Activated T-cell treated with anti-CD3 and anti-CD28 coated beads for 24 hours (primary cell): Measurements from ENCODE around the gene ANKFN1.

Source experiments
- DNase-seq: peaks from one replicate; pipeline ENCODE4 v3.0.0-alpha.2; 2020; ENCODE audit warnings: low read depth

ANKFN1 gene, protein sequence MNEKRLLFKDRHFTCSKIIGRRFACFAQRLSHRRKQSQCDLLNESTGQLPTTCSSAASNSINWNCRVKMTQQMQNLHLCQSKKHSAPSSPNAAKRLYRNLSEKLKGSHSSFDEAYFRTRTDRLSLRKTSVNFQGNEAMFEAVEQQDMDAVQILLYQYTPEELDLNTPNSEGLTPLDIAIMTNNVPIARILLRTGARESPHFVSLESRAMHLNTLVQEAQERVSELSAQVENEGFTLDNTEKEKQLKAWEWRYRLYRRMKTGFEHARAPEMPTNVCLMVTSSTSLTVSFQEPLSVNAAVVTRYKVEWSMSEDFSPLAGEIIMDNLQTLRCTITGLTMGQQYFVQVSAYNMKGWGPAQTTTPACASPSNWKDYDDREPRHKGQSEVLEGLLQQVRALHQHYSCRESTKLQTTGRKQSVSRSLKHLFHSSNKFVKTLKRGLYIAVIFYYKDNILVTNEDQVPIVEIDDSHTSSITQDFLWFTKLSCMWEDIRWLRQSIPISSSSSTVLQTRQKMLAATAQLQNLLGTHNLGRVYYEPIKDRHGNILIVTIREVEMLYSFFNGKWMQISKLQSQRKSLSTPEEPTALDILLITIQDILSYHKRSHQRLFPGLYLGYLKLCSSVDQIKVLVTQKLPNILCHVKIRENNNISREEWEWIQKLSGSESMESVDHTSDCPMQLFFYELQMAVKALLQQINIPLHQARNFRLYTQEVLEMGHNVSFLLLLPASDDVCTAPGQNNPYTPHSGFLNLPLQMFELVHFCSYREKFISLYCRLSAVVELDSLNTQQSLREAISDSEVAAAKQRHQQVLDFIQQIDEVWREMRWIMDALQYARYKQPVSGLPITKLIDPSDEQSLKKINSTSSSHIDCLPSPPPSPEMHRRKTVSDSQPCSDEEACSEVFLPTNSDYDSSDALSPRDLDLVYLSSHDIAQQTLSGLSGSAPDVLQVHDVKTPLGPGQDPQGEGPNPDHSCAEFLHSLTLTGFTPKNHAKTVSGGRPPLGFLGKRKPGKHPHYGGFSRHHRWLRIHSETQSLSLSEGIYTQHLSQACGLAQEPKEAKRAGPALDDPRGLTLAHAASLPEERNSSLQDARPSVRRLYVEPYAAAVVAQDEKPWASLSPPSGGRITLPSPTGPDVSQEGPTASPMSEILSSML

DNA sequence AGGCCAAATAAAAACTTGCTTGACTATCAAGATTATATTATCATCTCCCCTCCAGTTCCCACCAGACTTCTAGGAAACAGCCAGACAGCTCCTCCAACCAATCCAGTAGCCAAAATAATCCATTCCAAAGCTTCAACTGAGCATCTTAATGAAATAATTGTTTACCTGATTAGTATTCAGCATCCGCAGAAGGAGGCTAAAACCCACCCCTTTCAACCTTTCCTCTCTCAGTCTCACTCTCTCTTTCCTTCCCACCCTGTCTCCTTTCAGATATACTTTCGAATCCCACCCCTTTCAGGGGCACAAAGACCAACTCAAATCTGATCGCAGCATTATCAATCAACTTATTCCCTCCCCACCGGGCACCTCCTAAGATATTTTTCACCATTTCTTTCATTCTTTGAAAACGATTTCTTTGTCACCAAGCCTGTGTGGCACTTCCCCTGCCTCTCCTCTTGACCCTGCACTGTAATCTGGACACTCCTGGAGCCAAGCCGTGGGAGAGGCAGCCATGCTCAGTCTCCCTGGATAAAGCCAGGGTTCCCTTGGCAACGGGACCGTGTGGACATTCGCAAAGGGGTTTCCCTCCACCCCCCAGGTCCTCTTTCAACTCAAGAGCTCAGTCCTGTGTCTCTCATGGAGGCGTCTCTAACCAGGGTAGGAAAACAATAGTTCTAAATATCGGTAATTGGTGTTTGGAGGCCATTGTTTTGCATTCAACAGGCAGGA lies at the start of gene ANKFN1:
Gene ANKFN1 (plus strand): TSS at position 602 of the 729 bp plus-strand sequence. CDS start 59,193 bp downstream, outside the sequence.
- DNase-seq, result no peak

DNA sequence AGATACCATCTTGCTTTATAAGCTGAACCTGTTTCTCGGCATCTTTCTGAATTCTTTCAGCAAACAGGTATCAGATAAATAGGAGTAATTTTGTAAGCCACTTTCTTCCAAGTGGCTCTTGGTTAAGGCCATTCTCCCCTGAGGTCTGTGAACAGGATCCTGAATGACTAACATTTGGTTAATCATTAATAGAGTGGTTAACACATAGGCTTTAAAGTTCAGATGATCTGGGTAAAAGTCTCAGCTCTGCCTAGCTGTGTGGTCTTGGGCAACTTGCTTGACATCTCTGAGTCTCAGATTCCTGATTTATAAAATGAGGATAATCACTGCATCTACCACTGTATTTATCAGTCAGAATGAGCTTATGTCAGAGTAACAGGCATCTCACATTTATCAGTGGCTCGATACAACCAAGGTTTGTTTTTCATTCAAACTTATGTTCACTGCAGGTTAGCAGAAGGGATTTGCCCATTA lies 44.4 kb upstream of the ANKFN1 start:
- DNase-seq, result no peak

DNA sequence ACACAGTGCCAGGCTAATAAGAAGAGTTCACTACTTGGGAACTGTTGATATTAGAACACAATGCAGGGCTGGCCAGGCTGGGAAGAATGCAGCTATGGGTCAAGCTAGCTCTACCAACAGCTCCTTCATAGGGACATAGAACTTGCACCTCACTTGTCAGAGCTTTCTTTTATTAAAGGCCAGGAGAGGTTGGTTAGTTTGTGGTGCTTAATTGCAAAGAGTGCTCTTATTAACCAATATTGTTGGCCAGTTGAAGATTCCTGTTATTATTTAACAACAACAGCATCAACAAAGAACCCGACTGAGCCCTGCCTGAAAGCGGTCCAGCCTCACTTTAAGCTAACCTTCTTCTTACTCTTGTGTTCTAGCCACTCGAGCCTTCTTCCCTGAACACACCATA lies 43.4 kb upstream of the ANKFN1 start:
- DNase-seq, result no peak

DNA sequence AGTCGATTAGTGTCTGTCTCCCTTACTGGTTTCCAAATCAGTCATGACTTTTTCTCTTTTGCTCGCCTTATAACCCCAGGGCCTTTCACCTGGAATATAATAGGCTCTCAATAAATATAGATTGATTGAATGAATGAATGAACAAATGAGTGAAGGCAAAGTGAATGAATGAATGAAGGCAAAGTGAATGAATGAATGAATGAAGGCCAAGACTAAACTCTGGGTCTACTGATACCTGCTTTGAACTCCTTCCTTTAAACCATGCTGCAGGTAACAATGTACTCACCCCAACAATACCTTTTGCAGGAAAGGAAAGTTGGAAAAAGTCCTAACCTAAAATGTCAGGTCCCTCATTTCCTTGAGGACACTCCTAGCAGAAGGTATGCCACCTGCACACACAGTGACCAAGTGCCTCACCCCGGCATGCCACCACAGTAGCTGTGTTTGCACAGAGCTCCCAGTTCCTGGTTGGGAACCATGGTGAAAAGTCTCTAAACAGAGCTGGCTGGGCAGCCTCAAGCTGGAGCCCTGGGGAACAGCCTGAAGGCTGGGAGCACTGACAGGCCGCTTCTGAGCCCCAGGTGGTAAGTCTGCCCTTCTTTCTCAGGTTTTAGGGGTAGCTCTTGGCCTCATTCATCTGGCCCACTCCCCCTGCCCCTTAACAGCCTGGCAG lies 42.7 kb upstream of the ANKFN1 start:
- DNase-seq, result no peak

DNA sequence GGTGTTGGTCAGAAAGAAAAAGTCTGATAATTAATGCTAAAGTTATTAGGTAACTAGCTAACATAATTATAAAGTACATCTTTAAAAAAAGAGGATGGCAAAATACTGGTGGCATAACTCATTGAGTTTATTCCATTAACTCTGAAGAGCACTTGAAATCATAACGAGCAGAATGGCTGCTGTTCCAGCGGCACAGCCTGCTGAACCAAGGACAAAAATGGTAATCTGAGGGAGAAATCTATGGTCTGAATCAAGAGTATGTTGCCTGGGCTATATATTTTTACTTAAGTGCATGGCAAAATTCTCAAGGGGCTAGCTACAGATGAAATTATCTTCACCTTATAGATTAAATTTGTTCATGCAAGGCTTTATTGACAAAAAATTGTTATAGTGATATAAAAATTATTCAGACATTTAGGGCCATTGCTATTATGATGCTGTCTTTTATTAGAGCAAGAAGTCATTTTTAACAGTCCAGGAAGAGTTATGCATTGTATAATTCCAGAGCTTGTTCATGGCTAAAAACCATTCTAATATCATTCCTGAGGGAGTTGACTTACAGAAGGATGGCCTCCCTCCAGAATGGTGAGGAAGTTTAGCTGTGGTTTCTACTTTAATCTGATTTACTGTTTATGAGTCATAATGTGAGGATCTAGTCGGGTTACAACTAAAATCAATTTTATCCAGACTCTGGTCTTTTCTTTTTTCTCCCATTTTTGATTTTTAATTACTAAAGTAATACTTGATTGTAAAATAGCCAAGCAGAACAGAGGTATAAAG lies 41.4 kb upstream of the ANKFN1 start:
- no peak for DNase-seq

DNA sequence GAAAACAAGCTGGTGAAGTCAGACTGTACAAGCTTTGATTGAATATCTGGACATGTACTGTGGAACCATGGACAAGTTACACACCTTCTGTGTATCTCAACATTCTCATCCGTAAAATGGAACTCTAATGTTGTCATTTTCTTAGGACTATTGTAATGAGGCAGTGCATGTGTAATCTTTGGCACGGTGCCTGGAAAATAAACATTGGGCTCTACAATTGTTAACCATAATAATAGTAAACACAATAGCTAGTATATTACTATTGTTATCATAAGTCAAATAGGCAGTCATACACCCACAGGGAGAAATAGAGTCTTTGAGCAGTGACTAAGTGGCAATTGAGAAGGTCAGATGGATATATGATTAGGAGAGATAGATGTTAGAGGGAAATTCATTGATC lies 39.8 kb upstream of the ANKFN1 start:
- DNase-seq, result no peak

DNA sequence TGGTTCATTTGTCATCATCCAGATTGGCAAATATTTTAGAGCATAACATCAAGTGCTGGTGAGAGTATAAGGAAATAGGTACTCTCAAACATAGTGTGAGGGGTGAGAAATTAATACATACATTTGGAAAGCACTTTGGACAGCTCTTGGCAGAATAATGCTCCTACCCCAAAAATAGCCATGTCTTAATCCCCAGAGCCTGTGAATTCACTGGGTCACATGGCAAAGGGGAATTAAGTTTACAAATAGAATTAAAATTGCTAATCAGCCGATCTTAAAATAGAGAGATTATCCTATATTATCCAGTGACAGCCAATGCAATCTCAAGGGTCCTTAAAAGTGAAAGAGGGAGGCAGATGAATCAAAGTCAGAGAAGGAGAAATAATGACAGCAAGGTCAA lies 38.8 kb upstream of the ANKFN1 start:
- DNase-seq, result no peak

DNA sequence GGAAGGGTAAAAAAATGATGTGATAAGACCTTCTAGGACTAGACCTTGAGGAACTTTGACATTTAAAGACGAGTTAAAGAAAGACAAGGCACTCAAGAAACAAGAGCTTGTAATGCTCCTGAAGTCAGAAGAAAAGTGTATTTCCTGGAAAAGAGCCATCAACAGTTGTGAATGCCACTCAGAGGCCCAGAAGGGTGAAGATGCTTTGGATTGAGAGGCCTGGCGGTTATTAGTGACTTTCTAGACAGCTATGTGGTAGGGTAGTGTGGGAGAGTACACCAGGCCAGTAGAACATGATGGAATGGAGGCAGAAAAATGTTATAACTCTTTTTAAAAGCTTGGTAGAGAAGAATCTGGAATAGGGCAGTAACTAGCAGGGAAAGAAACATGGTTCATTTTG lies 34.1 kb upstream of the ANKFN1 start:
- DNase-seq, result no peak

DNA sequence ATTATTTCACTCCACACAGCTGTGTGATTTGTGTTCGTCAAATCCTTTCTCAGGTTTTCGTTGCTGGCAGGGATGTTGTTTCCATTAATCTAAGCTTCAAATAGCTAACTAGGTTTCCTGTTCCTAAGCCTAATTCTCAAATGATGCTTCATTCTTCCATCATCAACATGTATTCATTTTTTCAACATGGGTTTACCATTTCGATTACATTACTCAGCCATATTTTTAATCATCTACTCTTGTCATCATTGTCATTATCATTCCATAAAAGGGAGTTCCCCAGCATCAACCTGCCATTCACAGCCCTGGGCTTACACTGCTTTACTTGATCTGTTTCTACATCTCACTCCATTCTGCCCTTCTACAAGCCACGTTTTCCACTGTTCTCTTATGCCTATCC lies 33.3 kb upstream of the ANKFN1 start:
- DNase-seq, result no peak

DNA sequence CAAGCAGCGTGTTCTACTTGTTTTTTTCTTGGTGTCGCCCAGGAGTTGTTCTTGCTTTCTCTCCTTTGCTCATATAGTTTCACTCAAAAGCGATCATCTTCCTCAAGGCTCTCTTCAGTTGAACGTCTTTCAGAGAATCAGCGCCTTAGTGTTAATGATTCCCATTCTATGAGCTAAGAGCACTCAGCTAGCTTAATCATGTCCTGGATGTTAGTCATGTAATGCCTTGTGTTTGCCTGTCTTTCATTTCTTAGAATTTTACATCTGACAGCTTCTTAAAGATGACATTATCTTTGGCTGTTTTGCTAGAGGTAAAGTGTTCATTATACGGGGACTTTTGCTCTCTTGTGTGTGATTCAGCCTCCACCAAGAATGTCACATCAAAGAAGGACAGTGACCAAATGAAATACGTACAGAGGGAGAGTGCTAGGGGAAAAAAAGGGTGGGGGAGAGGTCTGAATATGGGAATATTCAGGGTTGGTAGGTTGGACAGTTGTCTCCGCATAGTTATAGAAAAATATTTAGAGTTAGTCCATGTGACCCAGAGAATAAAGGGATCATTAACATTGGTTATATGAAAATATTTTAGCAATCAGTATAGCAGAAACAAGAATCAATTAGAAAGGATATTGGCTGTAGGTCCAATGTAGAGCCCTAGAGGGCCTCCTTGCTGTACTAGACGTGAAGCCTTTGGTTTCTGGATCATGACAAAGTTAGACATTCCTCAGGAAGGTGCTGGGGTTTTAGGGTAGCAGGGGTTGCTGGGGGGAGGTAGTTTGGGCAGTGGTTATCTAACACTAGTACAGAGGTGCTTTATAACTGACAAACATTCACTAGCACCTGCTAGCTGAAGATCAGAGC lies 31.9 kb upstream of the ANKFN1 start:
- DNase-seq, result no peak

DNA sequence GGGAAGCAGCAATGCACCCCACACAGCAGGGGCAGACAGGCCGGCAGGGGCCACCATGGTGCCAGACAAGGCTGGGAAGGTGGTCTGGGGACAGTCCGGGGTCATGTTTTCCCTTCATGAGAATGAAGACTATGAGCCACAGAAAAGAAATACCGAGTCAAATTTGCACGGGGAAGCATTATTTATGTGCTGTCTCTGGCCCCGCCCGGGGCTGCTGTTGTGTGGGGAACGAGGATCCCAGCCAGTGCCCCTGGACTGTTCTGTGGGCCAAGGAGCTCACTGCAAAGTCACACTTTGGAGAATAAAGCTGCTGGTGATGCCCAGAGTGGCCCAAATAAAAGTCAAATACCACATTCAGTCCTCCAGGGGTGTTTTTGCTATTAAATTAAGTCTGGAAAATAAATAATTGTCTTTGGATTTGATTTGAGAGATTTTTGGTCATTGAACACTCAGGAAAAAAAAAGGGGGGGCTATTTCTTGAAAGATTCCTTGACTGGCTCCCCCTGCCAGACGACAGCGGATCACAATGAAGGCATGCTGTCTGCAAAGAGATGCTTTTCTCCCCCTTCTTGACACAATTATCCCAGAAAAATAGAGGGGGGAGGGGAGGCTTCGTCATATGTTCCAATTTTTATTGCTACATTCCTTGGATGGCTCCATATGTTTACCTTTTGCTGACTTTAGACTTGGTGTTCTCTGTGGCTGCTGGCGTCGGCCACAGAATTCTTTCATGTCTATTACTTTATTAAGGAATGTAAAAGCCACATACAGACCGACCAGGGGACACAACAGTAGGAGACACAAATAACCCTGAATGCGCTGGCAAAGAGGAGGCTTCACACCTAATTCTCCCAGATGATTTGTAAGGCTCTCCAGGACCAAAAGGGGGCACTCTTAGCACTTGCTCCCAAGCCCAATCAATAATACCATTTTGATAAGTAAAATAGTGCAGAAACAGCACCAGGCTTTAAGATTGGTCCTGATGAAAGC lies 27.1 kb upstream of the ANKFN1 start:
- no peak for DNase-seq

DNA sequence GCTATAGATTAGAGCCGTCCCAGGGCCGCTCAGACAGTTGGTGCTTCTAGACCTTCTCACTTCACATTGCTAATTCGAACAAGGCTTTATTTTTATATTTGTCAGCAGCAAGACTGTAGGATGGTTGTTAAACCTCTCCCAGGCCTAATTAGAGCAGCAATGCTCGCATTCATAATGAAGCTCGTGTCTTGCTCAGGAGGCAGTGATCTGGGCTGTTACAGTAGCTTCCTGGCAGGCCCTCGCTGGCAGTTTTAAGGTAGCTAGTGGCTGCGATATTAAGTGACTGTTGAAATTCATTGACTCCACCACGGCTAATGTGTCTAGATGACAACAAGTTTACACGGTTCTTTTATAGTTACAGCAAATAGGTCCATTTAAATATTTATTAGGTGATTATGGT lies 23.2 kb upstream of the ANKFN1 start:
- DNase-seq, result no peak

DNA sequence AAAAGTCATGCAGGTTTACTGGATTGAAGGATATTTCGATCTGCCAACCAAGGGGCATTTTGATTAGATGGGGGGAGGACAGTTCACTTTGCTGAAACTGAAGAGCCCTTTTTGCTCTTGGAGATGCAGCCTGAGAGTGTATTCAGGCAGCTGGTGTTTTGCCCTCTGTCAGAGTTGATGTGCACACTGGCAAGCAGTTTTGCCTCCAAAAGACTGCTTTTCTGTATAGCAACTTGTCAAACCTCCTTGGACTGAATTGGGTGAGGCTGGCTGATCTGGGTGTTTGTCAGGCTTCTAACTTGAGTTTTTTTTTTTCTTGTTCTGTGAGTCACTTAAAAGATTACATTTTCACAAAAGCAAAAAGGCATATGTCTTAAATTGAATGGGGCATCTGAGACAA lies 22.6 kb upstream of the ANKFN1 start:
- no peak for DNase-seq

DNA sequence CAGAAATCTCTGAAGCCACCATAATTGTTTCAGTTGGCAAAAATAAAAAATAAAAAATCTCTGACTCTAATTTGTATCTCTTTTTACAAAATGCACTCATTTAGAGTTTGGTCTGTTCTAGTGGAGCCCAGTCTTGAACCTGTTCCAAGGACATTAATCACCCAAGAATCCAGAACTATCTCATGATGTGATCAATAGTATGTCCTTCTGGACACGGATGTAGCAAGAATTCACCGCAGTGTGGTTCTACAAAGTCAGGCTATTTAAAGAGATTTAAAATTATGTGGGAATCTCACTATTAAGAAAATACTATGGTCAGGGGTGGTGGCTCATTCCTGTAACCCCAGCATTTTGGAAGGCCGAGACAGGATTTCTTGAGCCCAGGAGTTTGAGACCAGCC lies 21.8 kb upstream of the ANKFN1 start:
- no peak for DNase-seq

DNA sequence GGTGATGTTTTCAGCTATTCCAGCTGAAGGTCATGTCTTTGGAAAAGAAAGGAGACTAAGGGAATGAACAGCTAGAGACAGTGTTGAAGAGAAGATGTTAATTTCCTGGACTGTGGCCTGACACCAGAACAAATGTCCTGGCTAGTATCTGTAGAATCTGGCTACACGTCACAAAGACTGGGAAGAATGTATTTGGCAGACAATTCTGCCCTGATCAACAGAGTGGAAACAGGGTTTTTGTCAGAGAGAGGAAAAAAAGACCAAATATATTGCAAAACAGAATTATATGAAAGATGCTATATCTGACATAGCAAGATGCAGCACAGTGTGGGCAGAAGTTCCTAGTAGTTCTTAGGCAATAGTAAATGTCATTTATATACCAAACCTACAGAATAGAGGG lies 17.0 kb upstream of the ANKFN1 start:
- DNase-seq, result no peak

DNA sequence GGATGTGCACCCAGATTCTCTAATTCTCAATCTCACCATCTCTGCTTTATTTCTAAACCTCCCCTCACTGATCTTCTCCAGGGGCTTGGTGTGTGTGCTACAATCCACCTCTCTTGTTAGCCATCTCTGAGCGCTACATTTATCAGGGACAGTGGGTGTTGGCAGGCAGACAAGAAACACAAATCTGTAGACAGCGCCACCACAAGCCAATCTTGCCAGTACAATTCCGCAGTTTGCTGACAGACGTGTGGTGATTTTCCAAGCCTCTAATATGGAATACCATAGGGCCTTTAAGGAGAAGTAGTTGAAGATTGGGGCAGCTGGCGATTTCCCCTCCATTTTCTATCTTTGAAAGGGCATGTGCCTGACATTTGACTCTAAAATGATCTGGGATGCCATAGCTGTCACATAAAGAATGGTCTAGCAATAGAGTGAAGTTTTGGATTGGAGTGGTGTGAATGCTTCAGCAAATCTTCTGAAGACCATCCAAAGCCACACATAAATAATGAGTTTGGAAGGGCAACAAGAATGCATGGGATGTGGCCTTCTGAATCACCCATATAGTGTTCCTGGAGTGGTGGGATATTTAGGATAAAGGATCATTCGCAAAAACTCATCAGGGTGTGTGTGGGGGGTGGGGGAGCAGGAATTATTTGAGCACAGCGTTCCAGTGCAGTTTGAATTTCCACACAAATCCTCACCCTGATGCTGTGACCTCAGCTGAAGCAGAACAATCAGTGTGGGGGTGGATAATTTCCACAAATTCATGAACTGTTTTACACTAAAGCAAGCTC lies 12.0 kb upstream of the ANKFN1 start:
- DNase-seq, result no peak

DNA sequence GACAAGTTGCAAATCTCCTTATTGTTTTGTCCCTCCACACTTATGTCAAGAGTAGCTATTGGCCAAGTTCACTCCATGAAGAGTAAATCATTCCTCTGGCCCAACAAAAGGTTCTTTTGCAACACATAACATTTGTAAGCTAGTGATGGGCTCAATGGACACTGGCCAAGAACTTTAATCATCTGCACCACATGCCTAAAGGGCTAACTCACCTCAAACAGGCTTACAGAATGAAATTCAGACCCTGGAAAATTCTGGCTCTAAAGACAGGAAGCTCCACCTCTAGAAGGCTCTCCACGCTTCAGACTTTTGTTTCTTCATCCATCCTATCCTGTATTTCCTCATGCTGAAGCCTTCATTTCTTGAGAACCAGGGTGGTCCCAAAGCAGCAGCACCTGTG lies 10.9 kb upstream of the ANKFN1 start:
- no peak for DNase-seq
